Neutrophil (primary cell): ENCODE data around the gene POM121L2.

Source experiments
- H3K27ac ChIP-seq: fragments of 200-600 bp; sonication (generic); 2 replicates; pipeline ENCODE4 v1.5.1; 2016; ENCODE audit warnings: mild to moderate bottlenecking, moderate library complexity
- H3K27me3 ChIP-seq: fragments of 200-600 bp; sonication (generic); 2 replicates; pipeline ENCODE4 v1.6.0; 2016; ENCODE audit warnings: mild to moderate bottlenecking
- H3K36me3 ChIP-seq: fragments of 200-600 bp; sonication (generic); 2 replicates; pipeline ENCODE4 v1.5.1; 2017
- H3K4me1 ChIP-seq, 2 experiments: fragments of 200-600 bp in 1 of 2; sonication (generic) in 1 of 2; 1 replicate in 1 of 2; 2 replicates in 1 of 2; pipeline versions ENCODE4 v1.5.1 to v1.6.1; 2013 to 2016; ENCODE audit warnings: low read depth in 1 of 2, low read length in 1 of 2, mild to moderate bottlenecking in 1 of 2, moderate library complexity in 1 of 2; ENCODE audit not compliant: control insufficient read depth in 1 of 2, insufficient read depth in 1 of 2
- H3K4me3 ChIP-seq, 2 experiments: fragments of 200-600 bp in 1 of 2; sonication (generic) in 1 of 2; 1 replicate in 1 of 2; 2 replicates in 1 of 2; pipeline ENCODE4 v1.5.1; 2013 to 2016; ENCODE audit warnings: low read depth in 1 of 2, low read length in 1 of 2, mild to moderate bottlenecking in 1 of 2, moderate library complexity in 1 of 2
- H3K9me3 ChIP-seq: fragments of 200-600 bp; sonication (generic); 2 replicates; pipeline ENCODE4 v1.5.1; 2016
- CTCF ChIP-seq: fragments of 200-600 bp; sonication (generic); IDR thresholded peaks from 2 replicates; pipeline ENCODE4 v1.5.1; 2016; ENCODE audit warnings: antibody characterized with exemption

POM121L2 gene

DNA sequence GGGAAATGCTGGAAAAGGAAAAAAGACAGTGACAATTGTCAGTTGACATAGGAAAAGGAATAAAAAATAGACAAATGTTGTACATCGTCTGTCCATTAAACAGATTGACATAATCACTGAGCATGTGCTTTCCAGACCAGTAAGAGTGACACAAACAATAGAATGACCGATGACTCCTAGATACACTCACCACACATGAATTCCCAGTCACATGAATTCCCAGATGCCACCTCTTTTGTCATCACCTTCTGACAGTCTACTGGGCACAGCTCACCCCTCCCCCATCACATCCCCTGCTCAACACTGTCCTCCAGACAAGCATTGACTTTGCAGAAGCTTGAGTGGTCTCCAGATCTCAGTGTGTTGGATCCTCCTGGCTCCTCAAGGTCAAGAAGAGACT is 25.9 kb downstream of the POM121L2 start:
- H3K4me1 ChIP-seq, result no peaks in the 10 kb centered on the region
- no peak overlapping the region for H3K27ac ChIP-seq
- no peak for TF ChIP-seq CTCF
- H3K27me3 ChIP-seq, result peaks cover 100% of the 10 kb centered on the region
- no peaks in the 10 kb centered on the region for H3K36me3 ChIP-seq
- H3K9me3 ChIP-seq, result no peaks in the 10 kb centered on the region
- H3K4me3 ChIP-seq, result no peak overlapping the region

GRCh38 chr6:27283279-27283678 is 28.8 kb downstream of the POM121L2 start:
- no peak overlapping the region for H3K4me3 ChIP-seq
- H3K27me3 ChIP-seq, result peaks cover 100% of the 10 kb centered on the region
- no peak for TF ChIP-seq CTCF
- no peak overlapping the region for H3K27ac ChIP-seq
- H3K36me3 ChIP-seq, result no peaks in the 10 kb centered on the region
- H3K9me3 ChIP-seq, result peaks cover 3% of the 10 kb centered on the region
- no peaks in the 10 kb centered on the region for H3K4me1 ChIP-seq

- H3K4me1 ChIP-seq, result no peaks in the 10 kb centered on the region
- no peak overlapping the region for H3K4me3 ChIP-seq
- no peaks in the 10 kb centered on the region for H3K36me3 ChIP-seq
- TF ChIP-seq CTCF, result no peak
- H3K9me3 ChIP-seq, result peaks cover 7% of the 10 kb centered on the region
- H3K27ac ChIP-seq, result no peak overlapping the region
- H3K27me3 ChIP-seq, result peaks cover 100% of the 10 kb centered on the region
Measured at GRCh38 chr6:27281569-27281968, 30.5 kb downstream of the POM121L2 start.

DNA sequence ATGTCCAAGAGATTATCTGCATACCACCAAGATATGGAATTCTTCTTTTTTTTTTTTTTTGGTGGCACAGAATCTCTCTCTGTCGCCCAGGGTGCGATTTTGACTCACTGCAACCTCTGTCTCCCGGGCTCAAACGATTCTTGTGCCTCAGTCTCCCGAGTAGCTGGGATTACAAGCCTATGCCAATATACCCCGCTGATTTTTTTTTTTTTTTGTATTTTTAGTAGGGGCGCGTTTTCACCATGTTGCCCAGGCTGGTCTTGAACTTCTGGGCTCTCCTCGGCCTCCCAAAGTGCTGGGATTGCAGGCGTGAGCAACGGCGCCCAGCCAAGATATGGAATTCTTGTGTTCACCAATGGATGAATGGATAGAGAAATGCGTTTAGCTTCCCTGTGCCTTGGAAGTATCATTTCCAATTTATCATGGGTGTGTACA is 31.0 kb downstream of the POM121L2 start:
- no peak for TF ChIP-seq CTCF
- no peak overlapping the region for H3K4me3 ChIP-seq
- no peaks in the 10 kb centered on the region for H3K4me1 ChIP-seq
- H3K9me3 ChIP-seq, result peaks cover 7% of the 10 kb centered on the region
- H3K27me3 ChIP-seq, result peaks cover 100% of the 10 kb centered on the region
- no peak overlapping the region for H3K27ac ChIP-seq
- H3K36me3 ChIP-seq, result no peaks in the 10 kb centered on the region

DNA sequence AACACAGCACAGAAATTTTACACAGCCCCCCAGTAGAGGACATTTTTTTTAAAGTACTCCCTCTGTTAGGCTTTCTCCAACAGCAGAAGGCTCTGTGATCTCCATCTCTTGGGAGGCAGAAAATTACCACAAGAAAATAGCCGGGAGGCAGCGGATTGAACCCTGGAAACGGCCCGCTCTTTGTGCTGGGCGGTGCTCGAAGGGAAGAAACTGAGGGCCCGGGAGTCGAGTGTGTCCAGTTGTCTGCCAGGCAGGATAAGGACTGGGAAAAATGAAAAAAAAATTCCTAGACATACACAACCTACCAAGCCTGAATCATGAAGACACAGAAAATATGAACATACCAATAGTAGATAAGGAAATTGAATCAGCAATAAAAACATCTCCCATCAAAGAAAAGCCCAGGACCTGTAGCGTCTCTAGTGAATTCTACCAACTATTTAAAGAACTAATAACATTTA is 31.5 kb downstream of the POM121L2 start:
- Histone ChIP-seq H3K36me3 (no peaks in the 10 kb centered on the region), H3K27me3 (peaks cover 100% of the 10 kb centered on the region), H3K27ac (no peak overlapping the region), H3K9me3 (peaks cover 7% of the 10 kb centered on the region), H3K4me1 (no peaks in the 10 kb centered on the region), H3K4me3 (no peak overlapping the region)
- no peak for TF ChIP-seq CTCF

- Histone ChIP-seq H3K27me3 (peaks cover 100% of the 10 kb centered on the region), H3K9me3 (peaks cover 7% of the 10 kb centered on the region), H3K4me1 (no peaks in the 10 kb centered on the region), H3K36me3 (no peaks in the 10 kb centered on the region), H3K4me3 (no peak overlapping the region), H3K27ac (no peak overlapping the region)
- no peak for TF ChIP-seq CTCF
Measured at GRCh38 chr6:27280064-27280539, 32.0 kb downstream of the POM121L2 start.
